Activated gamma-delta T cell treated with anti-CD3 and anti-CD28 coated beads, Interleukin-2, amount 50 U/mL, for 16 hours (primary cell): ENCODE data around the gene ULK4.
A peak's percentile ranks its signal among the peaks of the same experiment; 100 is the strongest.
"Not testable (repeated sequence)": the region's sequence is repeated elsewhere in the genome, so short reads cannot be mapped to it uniquely, and the experiment has no call there.

Source experiments
- DNase-seq: peaks from one replicate; pipeline ENCODE4 v3.0.0-alpha.2; 2020; ENCODE audit warnings: low read depth

ULK4 gene

DNA sequence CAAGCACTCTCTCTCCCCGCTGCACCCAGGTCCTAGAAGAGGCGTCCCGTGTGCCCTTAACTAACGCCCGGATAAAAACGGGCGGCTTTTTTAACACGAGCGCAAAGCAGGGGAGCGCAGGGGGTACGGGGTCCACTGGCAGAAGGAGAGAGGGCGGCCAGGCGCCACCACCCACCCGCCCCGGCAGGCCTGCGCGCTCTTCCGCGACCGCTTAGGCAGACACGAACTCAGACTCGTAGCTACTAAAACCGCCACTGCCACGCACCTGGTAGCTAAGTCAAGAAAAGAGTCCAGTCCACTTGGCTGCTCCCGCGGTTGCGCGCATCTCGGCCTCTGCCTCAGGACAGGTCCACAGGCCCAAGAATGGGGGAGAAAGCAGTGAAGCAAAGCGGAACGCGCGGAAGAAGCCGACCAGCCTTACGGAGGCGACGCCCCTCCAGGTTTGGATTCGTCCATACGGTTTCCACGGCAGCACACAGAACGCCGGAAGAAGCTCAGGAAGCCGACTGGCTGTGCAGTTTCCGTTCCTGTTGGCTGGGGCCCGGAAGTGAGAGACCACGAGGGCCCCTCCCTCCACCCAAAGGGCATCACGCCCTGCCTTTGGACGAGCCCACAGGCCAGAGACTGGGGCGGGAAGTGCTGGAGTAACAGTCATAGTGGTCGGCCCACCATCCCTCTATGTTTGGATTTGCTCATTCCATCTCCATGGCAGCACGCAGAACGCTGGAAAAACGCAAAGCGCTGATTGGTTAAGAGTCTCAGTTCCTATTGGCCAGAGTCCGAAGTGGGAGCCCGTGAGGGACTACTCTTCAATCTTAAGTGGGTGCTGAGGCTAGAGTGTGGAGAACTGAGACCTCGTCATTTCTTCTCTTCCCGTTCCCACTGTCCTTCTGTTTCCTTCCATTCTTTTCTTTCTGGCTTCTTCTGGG lies at the start of gene ULK4:
Gene ULK4, minus strand, starts transcription at position 353 of the 929 bp plus-strand sequence. CDS start 7,344 bp downstream, outside the sequence.
- peak; percentile 92 for DNase-seq

GRCh38 chr3:42010530-42010929 lies 48.6 kb upstream of the ULK4 start:
- no peak for DNase-seq

GRCh38 chr3:42009456-42009855 lies 47.6 kb upstream of the ULK4 start:
- DNase-seq = no peak

DNA sequence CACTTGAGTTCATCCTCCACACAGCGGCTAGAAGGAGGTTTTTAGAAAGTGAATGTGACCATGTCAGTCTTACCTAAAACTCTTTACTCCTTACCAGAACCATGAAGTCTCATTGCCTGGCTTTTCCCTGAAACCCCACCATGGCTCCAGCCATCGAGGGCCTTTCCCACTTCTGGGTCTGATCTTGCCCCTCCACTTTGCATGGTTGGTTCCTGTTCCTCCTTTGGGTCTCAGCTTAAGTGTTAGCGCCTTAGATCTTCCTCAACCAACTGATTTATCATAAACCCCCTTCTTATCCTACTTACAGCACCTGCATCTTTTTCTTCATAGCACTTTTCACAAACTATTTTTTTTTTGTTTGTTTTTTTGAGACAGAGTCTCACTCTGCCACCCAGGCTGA lies 45.9 kb upstream of the ULK4 start:
- no peak for DNase-seq

DNA sequence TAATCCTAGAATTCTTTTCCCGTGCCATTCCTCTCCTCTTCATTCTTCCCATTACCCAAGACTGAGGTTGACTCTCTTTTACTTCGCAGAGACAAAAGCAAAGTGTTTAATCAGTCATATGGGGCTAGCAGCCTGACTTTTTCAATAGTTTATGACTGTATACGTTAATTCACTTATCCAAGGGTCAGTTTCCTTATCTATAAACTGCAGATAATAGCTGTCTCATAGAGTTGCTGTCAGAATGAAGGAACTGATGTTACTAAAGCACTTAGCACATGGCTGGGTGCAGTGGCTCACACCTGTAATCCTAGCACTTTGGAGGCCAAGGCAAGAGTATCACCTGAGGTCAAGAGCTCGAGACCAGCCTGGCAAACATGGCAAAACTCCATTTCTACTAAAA lies 43.5 kb upstream of the ULK4 start:
- DNase-seq = no peak

- no peak for DNase-seq
Measured at GRCh38 chr3:42002790-42003189, 40.9 kb upstream of the ULK4 start.

DNA sequence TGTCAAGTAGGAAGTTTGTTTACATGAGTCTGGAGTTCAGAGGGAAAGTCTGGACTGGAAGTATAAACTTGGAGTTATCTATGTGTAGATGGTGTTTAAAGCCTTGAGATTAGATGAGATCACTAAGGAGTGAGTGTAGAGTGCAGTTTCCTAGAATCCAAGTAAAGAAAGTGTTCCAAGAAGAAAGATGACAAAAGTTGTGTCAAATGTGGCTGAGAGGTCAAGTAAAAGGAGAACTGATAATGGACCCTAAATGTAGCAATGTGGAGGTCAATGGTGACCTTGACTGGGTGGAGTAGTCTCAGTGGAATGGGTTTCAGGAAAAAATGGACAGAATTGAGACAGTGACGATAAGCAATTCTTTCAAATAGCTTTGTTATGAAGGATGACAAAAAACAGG lies 39.9 kb upstream of the ULK4 start:
- DNase-seq = no peak

GRCh38 chr3:41999909-42000308 lies 38.0 kb upstream of the ULK4 start:
- no peak for DNase-seq

DNA sequence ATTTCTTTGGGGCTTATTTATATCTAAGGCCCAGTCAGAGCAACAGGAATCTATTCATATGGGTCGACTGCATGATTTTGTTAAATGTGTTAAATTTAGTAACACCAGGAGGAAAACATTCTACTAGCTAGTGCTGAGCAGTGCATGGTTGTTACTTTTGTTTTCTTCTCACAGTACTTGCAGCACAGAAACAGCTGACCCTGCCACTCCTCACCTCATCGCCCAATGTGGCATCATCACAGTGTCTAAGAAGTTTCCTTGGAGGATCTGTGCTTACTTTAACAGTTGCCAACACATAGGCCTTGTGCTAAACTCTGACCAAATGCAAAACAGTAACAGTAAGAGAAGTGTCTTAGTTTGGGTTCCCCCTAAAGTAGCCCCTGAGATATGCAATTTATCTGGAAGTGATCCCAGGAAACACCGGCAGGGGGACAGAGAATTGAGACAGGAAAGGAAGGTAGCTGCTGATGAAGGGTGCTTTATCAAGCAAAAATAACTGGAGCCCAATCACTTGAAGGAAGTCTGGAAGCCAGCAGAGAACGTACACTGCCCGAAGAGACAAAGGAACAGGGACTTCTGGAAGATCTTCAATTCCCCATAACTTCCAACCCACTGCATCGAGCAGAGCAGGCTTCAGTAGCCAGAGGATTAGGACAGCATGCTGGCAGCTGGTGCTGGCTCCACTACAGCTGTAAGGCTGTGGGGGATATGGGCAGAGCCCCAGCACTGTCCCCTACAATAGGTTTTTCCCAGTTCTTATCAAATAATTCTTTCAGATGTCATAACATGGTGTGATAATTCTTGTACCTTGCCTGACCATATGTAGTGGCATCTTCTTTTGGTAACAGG lies 36.0 kb upstream of the ULK4 start:
- DNase-seq = no peak

DNA sequence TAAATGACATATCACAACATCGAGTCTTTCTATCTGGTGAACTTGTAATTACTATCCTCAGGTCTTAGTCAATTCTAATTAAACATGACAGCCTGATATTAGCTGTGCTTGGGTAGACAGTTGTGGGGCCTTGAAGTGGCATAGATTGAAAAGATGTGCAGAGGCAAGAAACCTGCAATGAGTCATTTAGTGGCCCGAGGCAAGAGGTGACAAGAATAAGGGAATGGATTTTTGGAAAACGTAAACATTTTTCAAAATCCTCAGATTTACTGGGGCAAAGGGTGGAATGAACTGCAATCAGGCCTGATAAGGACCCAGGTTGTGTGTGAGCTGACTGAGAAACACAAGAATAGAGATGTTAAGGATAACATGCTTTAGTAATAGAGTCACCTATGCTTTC lies 29.5 kb upstream of the ULK4 start:
- DNase-seq = no peak

DNA sequence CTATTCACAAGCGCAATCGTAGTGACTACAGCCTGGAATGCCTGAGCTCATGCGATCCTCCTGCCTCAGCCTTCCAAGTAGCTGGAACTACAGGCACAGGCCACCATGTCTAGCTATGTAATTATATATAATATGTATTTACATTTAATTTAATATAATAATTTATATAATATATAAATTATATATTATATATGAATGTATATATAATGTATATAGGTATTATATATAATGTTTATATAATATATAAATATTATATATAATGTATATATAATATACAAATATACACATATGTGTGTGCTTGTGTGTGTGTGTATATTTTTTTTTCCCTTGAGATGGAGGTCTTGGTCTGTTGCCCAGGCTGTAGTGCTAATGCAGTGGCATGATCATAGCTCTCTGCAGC lies 27.6 kb upstream of the ULK4 start:
- DNase-seq = no peak

GRCh38 chr3:41987627-41988026 lies 25.7 kb upstream of the ULK4 start:
- DNase-seq = no peak

DNA sequence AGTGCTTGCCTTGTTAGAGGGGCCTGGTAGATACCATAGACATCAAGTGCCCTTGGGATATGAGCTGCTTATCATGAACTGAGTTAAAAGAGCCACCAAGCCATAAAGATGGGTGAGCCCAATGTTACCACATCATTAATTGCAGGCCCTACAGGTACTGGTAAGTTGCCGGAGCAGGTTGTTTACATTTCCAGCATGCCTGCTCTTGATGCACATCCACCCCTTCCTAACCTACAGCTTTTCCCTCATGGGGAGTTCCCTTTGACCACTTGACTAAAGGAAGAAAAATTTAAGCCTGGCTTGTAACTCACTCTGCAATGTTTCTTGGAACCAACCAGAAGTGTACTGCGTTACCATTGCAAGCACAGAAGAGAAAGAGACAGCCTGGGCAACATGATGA lies 24.7 kb upstream of the ULK4 start:
- DNase-seq = no peak

- no peak for DNase-seq
Measured at GRCh38 chr3:41985018-41985417, 23.1 kb upstream of the ULK4 start.

- not testable (repeated sequence) for DNase-seq
Measured at GRCh38 chr3:41983091-41983490, 21.2 kb upstream of the ULK4 start.

DNA sequence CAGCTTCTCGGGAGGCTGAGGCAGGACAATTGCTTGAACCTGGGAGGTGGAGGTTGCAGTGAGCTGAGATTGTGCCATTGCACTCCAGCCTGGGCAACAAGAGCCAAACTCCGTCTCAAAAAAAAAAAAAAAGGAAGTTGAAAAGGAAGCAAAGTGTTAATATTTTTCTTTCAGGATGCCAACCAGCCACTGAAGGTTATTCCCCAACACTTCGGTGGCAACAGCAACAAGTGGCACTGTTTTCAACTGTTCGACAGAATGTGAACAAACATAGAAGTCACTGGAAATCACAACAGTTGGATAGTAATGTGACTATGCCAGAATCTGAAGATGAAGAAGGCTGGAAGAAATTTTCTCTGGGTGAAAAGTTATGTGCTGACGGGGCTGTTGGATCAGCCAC lies 15.5 kb upstream of the ULK4 start:
- DNase-seq = not testable (repeated sequence)

DNA sequence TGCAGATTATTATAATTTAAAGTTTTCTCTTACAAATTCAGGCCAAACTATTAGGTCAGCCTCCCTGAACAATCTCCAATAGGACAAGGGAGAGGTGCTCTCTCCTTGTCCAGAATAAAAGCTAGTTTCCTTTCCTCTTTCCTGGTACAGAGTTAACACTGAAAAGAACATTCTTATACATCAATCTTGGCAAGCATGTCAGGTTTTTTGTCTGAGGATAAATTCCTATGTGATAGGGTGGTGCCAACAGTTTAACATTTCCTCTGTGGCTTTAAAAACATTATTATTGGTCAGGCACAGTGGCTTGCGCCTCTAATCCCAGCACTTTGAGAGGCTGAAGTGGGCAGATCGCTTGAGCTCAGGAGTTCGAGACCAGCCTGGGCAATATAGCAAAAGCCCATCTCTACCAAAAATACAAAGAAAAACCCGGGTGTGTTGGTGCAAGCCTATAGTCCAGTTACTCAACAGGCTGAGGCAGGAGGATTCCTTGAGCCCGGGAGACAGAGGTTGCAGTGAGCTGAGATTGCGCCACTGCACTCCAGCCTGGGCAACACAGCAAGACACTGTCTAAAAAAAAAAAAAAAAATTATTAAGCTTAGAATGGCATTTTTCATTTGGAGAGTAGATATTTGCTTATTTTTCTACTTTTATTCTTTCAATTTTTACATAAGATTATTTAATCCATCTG lies 13.7 kb upstream of the ULK4 start:
- no peak for DNase-seq

DNA sequence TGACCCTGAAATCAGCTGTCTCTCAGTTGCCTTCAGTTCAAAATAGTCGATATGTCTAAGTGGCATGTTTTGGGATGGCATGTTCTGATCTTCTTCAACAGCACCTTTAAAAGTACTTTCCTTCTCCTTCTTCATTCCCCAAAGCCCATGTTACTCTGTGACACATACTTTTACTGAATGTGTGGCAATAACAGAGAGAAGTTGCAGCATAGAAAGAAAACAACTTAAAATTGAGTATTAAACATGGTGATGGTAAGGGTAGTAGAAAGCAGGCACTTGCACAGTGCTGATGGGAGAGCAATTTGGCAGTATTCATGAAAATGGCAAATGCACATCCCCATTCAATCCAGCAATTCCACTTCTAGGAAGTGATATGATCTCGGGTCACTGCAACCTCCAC lies 12.3 kb upstream of the ULK4 start:
- DNase-seq = no peak

- no peak for DNase-seq
Measured at GRCh38 chr3:41972802-41973201, 10.9 kb upstream of the ULK4 start.

GRCh38 chr3:41966206-41966605 lies 4.3 kb upstream of the ULK4 start:
- no peak for DNase-seq

DNA sequence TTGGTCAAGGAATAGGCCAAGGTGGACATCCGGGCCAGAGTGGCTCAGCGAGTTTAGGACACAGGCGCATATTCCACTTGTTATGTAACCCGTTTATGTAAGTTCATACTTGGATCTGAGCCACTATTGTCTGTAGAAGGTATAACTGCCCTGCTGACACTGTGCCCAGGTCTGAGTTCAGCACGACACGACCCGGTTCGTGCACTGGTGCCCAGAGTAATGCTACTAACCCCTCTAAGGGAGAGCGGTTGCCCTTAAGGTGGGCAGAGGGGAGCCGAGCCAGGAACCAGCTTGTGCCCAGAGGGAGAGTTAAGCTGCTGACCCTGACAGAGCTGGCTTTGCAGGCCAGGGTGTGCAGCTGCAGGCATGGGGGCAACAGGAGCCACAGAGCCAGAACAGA lies 1.9 kb upstream of the ULK4 start:
- DNase-seq = no peak
